GM12878 (cell line): ENCODE results near the gene MTMR10. TPM values are rescaled to one million over a fixed set of nuclear protein-coding genes. Genes with fewer than 3 reads are reported as not detected.

ENCODE experiments used
- ATAC-seq: fragments of 200-7000 bp; cut with Tn5 transposase; 3 replicates; pipeline ENCODE4 v1.9.1; 2020; ENCODE audit warnings: mild to moderate bottlenecking, moderate library complexity
- BruUV-seq: library from RNA; stranded (reverse); fragments of 400-500 nt; replicated peaks from 2 replicates; lab custom pipeline; 2021; lab: Mats Ljungman, UMichigan
- CTCF ChIA-PET: fragments of 300-600 bp; sonication (Branson Sonifier 250); formaldehyde crosslinking; extraction: SDS; loops from one replicate; lab custom pipeline; 2021; ENCODE audit warnings: inconsistent platforms; lab: Yijun Ruan, JAX
- POLR2A ChIA-PET: fragments of 350-600 bp; formaldehyde crosslinking; extraction: SDS; loops from one replicate; lab custom pipeline; 2021; ENCODE audit warnings: inconsistent platforms; lab: Charles Lee
- RAD21 ChIA-PET: fragments of 300-600 bp; sonication (Branson Sonifier 250); formaldehyde crosslinking; loops from one replicate; lab custom pipeline; 2023; ENCODE audit warnings: antibody characterized with exemption; ENCODE audit not compliant: unreplicated experiment; lab: Charles Lee
- SMC1A ChIA-PET: fragments of 300-600 bp; sonication (Branson Sonifier 250); formaldehyde crosslinking; loops from one replicate; lab custom pipeline; 2023; ENCODE audit not compliant: unreplicated experiment, uncharacterized antibody; lab: Charles Lee
- DNase-seq: peaks from one replicate; pipeline ENCODE4 v3.0.0-alpha.2; 2011; ENCODE audit warnings: low read depth, low spot score
- FAIRE-seq: peaks from 3 replicates; lab custom pipeline; 2011; peaks lifted over from hg19 to GRCh38; lab: Jason Lieb, UNC
- H2AFZ ChIP-seq: 2 replicates; pipeline ENCODE4 v1.6.0; 2011; ENCODE audit warnings: low read depth, low read length, control low read depth; ENCODE audit not compliant: control insufficient read depth
- H3K27ac ChIP-seq: 2 replicates; pipeline ENCODE4 v1.5.1; 2011; ENCODE audit warnings: control low read depth; ENCODE audit not compliant: control insufficient read depth, insufficient read depth
- H3K27me3 ChIP-seq, 2 experiments: replicated peaks in 1 of 2; 2 replicates each; pipeline versions ENCODE4 v1.6.0 to v1.6.1; 2011; ENCODE audit warnings: low read length in 1 of 2; ENCODE audit not compliant: control insufficient read depth in 2 of 2, insufficient read depth in 2 of 2
- H3K36me3 ChIP-seq, 2 experiments: 2 replicates each; pipeline ENCODE4 v1.5.1; 2011; ENCODE audit warnings: low read length in 1 of 2; ENCODE audit not compliant: control insufficient read depth in 2 of 2, insufficient read depth in 2 of 2
- H3K4me1 ChIP-seq: 2 replicates; pipeline ENCODE4 v1.6.1; 2011; ENCODE audit warnings: mild to moderate bottlenecking, low read length, moderate library complexity, mixed read lengths; ENCODE audit not compliant: control insufficient read depth, insufficient read depth
- H3K4me2 ChIP-seq: 2 replicates; pipeline ENCODE4 v1.6.0; 2011; ENCODE audit warnings: control low read depth; ENCODE audit not compliant: control insufficient read depth, insufficient read depth
- H3K4me3 ChIP-seq: fragments of 200-600 bp; sonication (generic); 2 replicates; pipeline ENCODE4 v1.5.1; 2016
- H3K79me2 ChIP-seq: 2 replicates; pipeline ENCODE4 v1.6.0; 2011; ENCODE audit warnings: low read length; ENCODE audit not compliant: control insufficient read depth, insufficient read depth
- H3K9ac ChIP-seq: 2 replicates; pipeline ENCODE4 v1.8.0; 2011; ENCODE audit warnings: low read length, control low read depth, mixed read lengths; ENCODE audit not compliant: control insufficient read depth, insufficient read depth
- H3K9me3 ChIP-seq: replicated peaks from 3 replicates; pipeline ENCODE4 v1.5.1; 2011; ENCODE audit warnings: mild to moderate bottlenecking, low read length; ENCODE audit not compliant: control insufficient read depth, insufficient read depth
- H4K20me1 ChIP-seq: 2 replicates; pipeline ENCODE4 v1.6.0; 2011; ENCODE audit not compliant: control insufficient read depth, insufficient read depth
- CBX5 ChIP-seq: sonication (generic); IDR thresholded peaks from 2 replicates; pipeline ENCODE4 v1.6.1; 2016; ENCODE audit warnings: low read depth, moderate library complexity, mild to moderate bottlenecking, inconsistent platforms
- CREM ChIP-seq: IDR thresholded peaks from 2 replicates; pipeline ENCODE4 v1.6.1; 2014; ENCODE audit warnings: antibody characterized with exemption, low read depth
- EED ChIP-seq: sonication (generic); IDR thresholded peaks from 2 replicates; pipeline ENCODE4 v1.6.1; 2016; ENCODE audit warnings: antibody characterized with exemption, low read depth
- ETV6 ChIP-seq, 2 experiments: fragments of 450-650 bp in 1 of 2; IDR thresholded peaks in 1 of 2; conservative IDR thresholded peaks in 1 of 2; 2 replicates each; pipeline ENCODE4 v1.6.1; 2014; ENCODE audit warnings: antibody characterized with exemption in 1 of 2, borderline replicate concordance in 1 of 2, low read depth in 1 of 2, mild to moderate bottlenecking in 1 of 2, moderate library complexity in 1 of 2
- IKZF1 ChIP-seq: fragments of 450-650 bp; conservative IDR thresholded peaks from 2 replicates; pipeline ENCODE4 v1.6.1; 2017; ENCODE audit warnings: antibody characterized with exemption, mild to moderate bottlenecking
- KLF5 ChIP-seq: fragments of 450-650 bp; IDR thresholded peaks from 2 replicates; pipeline ENCODE4 v1.6.1; 2014; ENCODE audit warnings: mild to moderate bottlenecking; ENCODE audit not compliant: partially characterized antibody
- POLR2A ChIP-seq: IDR thresholded peaks from 2 replicates; pipeline ENCODE4 v1.6.1; 2011; ENCODE audit warnings: low read depth, mild to moderate bottlenecking, low read length
- POLR2AphosphoS2 ChIP-seq: IDR thresholded peaks from 2 replicates; pipeline ENCODE4 v1.6.1; 2011; ENCODE audit warnings: low read depth, mild to moderate bottlenecking, low read length, improper control_type of control experiment, moderate library complexity
- POLR2AphosphoS5 ChIP-seq: IDR thresholded peaks from 2 replicates; pipeline ENCODE4 v1.6.1; 2011; ENCODE audit warnings: mild to moderate bottlenecking, low read length, inconsistent platforms
- SMAD1 ChIP-seq: fragments of 450-650 bp; IDR thresholded peaks from 2 replicates; pipeline ENCODE4 v1.6.1; 2018; ENCODE audit warnings: mild to moderate bottlenecking, low read depth; ENCODE audit not compliant: partially characterized antibody
- SMC3 ChIP-seq: IDR thresholded peaks from 2 replicates; pipeline ENCODE4 v1.6.1; 2011; ENCODE audit warnings: low read length, improper control_type of control experiment, borderline replicate concordance
- WGBS: methylation state at CpG from one replicate; pipeline ENCODE4 v1.1.6; 2016; ENCODE audit warnings: low lambda C conversion rate; ENCODE audit not compliant: insufficient replicate concordance, insufficient coverage; ENCODE audit errors: missing lambda C conversion rate; 5-methylcytosine and 5-hydroxymethylcytosine counted together
- in situ Hi-C: fragments of 300-500 bp; cut with MboI; formaldehyde crosslinking; loops from 9 replicates; pipeline ENCODE4 v1.14.3; 2018; ENCODE audit warnings: mixed read lengths
- intact Hi-C: fragments of 100-400 bp; cut with micrococcal nuclease; formaldehyde crosslinking; loops from one replicate; pipeline ENCODE4 v1.14.2; 2022; ENCODE audit not compliant: unreplicated experiment
- polyA plus RNA-seq, 11 experiments: library from polyadenylated mRNA; depleted of rRNA in 4 of 11; unstranded in 6 of 11; stranded (reverse) in 5 of 11; fragments of >200 nt; fragmentation: Nextera tagmentation in 4 of 11; fragmentation: Illumina TruSeq in 1 of 11; extraction: Ambion mirVana in 4 of 11; extraction: Trizol in 1 of 11; gene quantifications; 1 replicate in 1 of 11; 2 replicates in 10 of 11; pipeline versions ENCODE4 v1.2.1 to v1.2.3, GENCODE V29; 2011 to 2016; ENCODE audit warnings: inconsistent platforms in 2 of 11, missing spikeins in 2 of 11, low read depth in 1 of 11
- total RNA-seq, 4 experiments: library from RNA; depleted of rRNA in 3 of 4; stranded (reverse); fragments of >200 nt in 3 of 4; fragmentation: Illumina TruSeq in 1 of 4; extraction: Trizol in 1 of 4; gene quantifications; 2 replicates each; pipeline versions ENCODE4 v1.2.1 to v1.2.3, GENCODE V29; 2013 to 2021
- TF ChIP-seq, protein P1 (sequence below): IDR thresholded peaks from 2 replicates; pipeline ENCODE4 v1.6.1; 2011; ENCODE audit warnings: borderline replicate concordance, low read depth, mild to moderate bottlenecking, moderate library complexity, mixed read lengths, low read length; ENCODE audit not compliant: insufficient read depth; ENCODE audit errors: extremely low read length
- TF ChIP-seq, protein P2 (sequence below): fragments of 450-650 bp; IDR thresholded peaks from 2 replicates; pipeline ENCODE4 v1.6.1; 2017; ENCODE audit warnings: mild to moderate bottlenecking, moderate library complexity
- TF ChIP-seq, protein P3 (sequence below): fragments of 450-650 bp; IDR thresholded peaks from 2 replicates; pipeline ENCODE4 v1.6.1; 2017; ENCODE audit warnings: borderline replicate concordance
- TF ChIP-seq, protein P4 (sequence below): fragments of 450-650 bp; IDR thresholded peaks from 2 replicates; pipeline ENCODE4 v1.6.1; 2016; ENCODE audit warnings: mild to moderate bottlenecking

The MTMR10 gene
- total and polyA plus RNA-seq, 10 of the 15 experiments (the other 5 are each of a cell fraction or from before 2014, with no cell fraction given): 1.9 to 13.6 (median 8.9) TPM

DNA sequence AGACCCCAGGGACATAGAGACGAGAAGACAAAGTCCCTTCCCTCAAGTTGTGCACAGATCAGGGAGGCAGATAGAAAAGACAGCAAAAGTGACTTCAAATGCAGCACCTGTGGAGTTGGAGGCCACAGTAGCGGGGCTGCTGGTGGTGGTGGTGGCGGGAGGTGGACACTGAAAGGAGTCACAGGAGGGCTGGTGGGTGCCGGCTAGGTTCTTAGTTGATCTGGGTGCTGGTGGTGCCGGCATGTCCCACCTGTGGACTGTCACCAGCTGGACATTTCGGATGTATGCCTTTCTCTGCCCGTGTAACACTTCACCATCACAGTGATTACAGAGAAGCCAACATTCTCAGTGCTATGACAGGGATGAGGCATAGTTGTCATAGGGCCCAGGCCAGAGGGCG is 49.2 kb upstream of the MTMR10 start:
- intact Hi-C loops (no loop called here), in situ Hi-C loops (no loop called here)
- WGBS: 60% methylated on average over 8 of the region's 8 CpGs
- FAIRE-seq (no peak), DNase-seq (no peak), ATAC-seq (no peak)
- H3K9ac ChIP-seq: no peak overlapping the region
- H3K79me2 ChIP-seq: no peaks in the 10 kb centered on the region
- H2AFZ ChIP-seq: no peak overlapping the region
- CTCF ChIA-PET: interaction anchor here (1.4 kb wide), 1 partner anchor 11 kb away, joined by 6 read pairs; no protein-coding TSS in a partner anchor
- TF ChIP-seq SMC3 (no peak), POLR2AphosphoS2 (no peak), CREM (no peak), CBX5 (no peak), IKZF1 (no peak), ETV6 (conservative IDR thresholded peaks at IDR 0.05 in 1 of 2, IDR thresholded peaks at IDR 0.05 in 1 of 2; ENCODE audit: borderline replicate concordance in 1 of 2, low read depth in 1 of 2) (no peak), KLF5 (no peak), POLR2AphosphoS5 (no peak), POLR2A (no peak), SMAD1 (no peak), EED (no peak)
- TF ChIP-seq, protein P1, sequence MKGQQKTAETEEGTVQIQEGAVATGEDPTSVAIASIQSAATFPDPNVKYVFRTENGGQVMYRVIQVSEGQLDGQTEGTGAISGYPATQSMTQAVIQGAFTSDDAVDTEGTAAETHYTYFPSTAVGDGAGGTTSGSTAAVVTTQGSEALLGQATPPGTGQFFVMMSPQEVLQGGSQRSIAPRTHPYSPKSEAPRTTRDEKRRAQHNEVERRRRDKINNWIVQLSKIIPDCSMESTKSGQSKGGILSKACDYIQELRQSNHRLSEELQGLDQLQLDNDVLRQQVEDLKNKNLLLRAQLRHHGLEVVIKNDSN: no peak
- TF ChIP-seq, protein P2, sequence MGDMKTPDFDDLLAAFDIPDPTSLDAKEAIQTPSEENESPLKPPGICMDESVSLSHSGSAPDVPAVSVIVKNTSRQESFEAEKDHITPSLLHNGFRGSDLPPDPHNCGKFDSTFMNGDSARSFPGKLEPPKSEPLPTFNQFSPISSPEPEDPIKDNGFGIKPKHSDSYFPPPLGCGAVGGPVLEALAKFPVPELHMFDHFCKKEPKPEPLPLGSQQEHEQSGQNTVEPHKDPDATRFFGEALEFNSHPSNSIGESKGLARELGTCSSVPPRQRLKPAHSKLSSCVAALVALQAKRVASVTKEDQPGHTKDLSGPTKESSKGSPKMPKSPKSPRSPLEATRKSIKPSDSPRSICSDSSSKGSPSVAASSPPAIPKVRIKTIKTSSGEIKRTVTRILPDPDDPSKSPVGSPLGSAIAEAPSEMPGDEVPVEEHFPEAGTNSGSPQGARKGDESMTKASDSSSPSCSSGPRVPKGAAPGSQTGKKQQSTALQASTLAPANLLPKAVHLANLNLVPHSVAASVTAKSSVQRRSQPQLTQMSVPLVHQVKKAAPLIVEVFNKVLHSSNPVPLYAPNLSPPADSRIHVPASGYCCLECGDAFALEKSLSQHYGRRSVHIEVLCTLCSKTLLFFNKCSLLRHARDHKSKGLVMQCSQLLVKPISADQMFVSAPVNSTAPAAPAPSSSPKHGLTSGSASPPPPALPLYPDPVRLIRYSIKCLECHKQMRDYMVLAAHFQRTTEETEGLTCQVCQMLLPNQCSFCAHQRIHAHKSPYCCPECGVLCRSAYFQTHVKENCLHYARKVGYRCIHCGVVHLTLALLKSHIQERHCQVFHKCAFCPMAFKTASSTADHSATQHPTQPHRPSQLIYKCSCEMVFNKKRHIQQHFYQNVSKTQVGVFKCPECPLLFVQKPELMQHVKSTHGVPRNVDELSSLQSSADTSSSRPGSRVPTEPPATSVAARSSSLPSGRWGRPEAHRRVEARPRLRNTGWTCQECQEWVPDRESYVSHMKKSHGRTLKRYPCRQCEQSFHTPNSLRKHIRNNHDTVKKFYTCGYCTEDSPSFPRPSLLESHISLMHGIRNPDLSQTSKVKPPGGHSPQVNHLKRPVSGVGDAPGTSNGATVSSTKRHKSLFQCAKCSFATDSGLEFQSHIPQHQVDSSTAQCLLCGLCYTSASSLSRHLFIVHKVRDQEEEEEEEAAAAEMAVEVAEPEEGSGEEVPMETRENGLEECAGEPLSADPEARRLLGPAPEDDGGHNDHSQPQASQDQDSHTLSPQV: no peak
- TF ChIP-seq, protein P3, sequence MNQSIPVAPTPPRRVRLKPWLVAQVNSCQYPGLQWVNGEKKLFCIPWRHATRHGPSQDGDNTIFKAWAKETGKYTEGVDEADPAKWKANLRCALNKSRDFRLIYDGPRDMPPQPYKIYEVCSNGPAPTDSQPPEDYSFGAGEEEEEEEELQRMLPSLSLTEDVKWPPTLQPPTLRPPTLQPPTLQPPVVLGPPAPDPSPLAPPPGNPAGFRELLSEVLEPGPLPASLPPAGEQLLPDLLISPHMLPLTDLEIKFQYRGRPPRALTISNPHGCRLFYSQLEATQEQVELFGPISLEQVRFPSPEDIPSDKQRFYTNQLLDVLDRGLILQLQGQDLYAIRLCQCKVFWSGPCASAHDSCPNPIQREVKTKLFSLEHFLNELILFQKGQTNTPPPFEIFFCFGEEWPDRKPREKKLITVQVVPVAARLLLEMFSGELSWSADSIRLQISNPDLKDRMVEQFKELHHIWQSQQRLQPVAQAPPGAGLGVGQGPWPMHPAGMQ: no peak
- TF ChIP-seq, protein P4, sequence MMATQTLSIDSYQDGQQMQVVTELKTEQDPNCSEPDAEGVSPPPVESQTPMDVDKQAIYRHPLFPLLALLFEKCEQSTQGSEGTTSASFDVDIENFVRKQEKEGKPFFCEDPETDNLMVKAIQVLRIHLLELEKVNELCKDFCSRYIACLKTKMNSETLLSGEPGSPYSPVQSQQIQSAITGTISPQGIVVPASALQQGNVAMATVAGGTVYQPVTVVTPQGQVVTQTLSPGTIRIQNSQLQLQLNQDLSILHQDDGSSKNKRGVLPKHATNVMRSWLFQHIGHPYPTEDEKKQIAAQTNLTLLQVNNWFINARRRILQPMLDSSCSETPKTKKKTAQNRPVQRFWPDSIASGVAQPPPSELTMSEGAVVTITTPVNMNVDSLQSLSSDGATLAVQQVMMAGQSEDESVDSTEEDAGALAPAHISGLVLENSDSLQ: no peak
- SMC1A ChIA-PET: interaction anchor here (0.8 kb wide), 1 partner anchor 14 kb away, joined by 3 read pairs; no protein-coding TSS in a partner anchor
- no peaks in the 10 kb centered on the region for H3K9me3 ChIP-seq
- H3K36me3 ChIP-seq: no peaks in the 10 kb centered on the region
- H3K4me2 ChIP-seq: no peak overlapping the region
- H3K4me3 ChIP-seq: no peak overlapping the region
- no peaks in the 10 kb centered on the region for H3K4me1 ChIP-seq
- H3K27ac ChIP-seq: no peak overlapping the region
- no TSS peak for BruUV-seq
- H3K27me3 ChIP-seq: no peaks in the 10 kb centered on the region
- H4K20me1 ChIP-seq: no peaks in the 10 kb centered on the region; the same call in 1 of the 2 replicates
- RAD21 ChIA-PET: no interaction called here
- POLR2A ChIA-PET: no interaction called here
